ENCODE results near the gene ZFAND6. TPM values are rescaled to one million over a fixed set of nuclear protein-coding genes. Genes with fewer than 3 reads are reported as not detected.
"Not testable (repeated sequence)": the region's sequence is repeated elsewhere in the genome, so short reads cannot be mapped to it uniquely, and the experiment has no call there.

Gene ZFAND6
- total RNA-seq, 1 donor from 2014 or later = 73.1 TPM

- TF ChIP-seq CTCF (IDR thresholded peaks at IDR 0.05; ENCODE audit: unreplicated experiment) = no peak
- peaks cover 7% of the 10 kb centered on the region for H3K4me1 Mint-ChIP-seq (ENCODE audit: low read depth)
- H3K4me3 Mint-ChIP-seq (ENCODE audit: low read depth) = no peak overlapping the region
- no peaks in the 10 kb centered on the region for H3K27me3 Mint-ChIP-seq
- no peaks in the 10 kb centered on the region for H3K9me3 Mint-ChIP-seq (ENCODE audit: low read depth)
- DNase-seq (ENCODE audit: low spot score, unreplicated experiment) = no peak
- H3K27ac Mint-ChIP-seq = no peak overlapping the region
- no peaks in the 10 kb centered on the region for H3K36me3 Mint-ChIP-seq (ENCODE audit: insufficient read depth)
Observed at GRCh38 chr15:80115021-80115420, 55.5 kb downstream of the ZFAND6 start.

DNA sequence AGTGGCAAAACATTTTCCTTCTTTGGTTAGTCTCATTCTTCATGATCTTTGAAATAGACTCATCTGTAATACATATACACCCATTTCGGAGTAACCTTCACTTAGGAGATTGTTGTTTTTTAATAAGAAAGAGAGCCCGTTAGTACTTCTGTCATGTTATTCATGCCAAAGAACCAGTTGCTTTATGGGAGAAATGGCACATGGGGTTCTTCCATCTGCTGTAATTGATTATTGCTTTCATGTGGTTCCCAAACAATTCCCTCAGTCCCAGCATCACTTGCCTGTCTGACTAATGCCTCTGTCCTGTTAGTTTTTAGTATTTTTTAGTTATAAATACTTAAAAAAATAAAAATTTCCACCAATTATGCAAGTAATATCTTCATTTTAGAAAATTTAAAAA, 59.5 kb downstream of the ZFAND6 start:
- H3K27me3 Mint-ChIP-seq = no peaks in the 10 kb centered on the region
- no peak overlapping the region for H3K4me3 Mint-ChIP-seq (ENCODE audit: low read depth)
- TF ChIP-seq CTCF (IDR thresholded peaks at IDR 0.05; ENCODE audit: unreplicated experiment) = no peak
- no peaks in the 10 kb centered on the region for H3K9me3 Mint-ChIP-seq (ENCODE audit: low read depth)
- peaks cover 11% of the 10 kb centered on the region for H3K4me1 Mint-ChIP-seq (ENCODE audit: low read depth)
- H3K27ac Mint-ChIP-seq = no peak overlapping the region
- peaks cover 15% of the 10 kb centered on the region for H3K36me3 Mint-ChIP-seq (ENCODE audit: insufficient read depth)
- no peak for DNase-seq (ENCODE audit: low spot score, unreplicated experiment)

DNA sequence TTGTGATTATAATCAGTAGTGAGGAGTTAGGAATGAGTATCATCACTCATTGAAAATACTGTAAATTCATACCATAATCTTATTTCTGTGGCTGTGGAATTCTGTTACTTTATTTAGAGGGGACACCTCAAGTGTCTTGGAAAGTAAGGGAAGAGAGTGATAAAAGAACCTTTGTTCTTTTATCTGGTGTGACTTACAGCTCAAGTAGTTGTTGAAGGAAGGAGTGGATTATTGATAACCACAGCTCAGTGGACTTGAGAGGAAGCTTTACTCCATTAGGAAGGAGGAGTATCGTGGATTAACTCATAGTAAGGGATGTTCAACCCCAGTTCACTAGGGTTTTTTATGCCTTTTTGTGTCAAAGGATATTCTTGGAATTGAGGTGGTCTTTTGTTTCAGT, 61.2 kb downstream of the ZFAND6 start:
- Mint-ChIP-seq H3K4me3 (ENCODE audit: low read depth) (no peak overlapping the region), H3K27ac (no peak overlapping the region), H3K9me3 (ENCODE audit: low read depth) (no peaks in the 10 kb centered on the region), H3K4me1 (ENCODE audit: low read depth) (peaks cover 7% of the 10 kb centered on the region), H3K36me3 (ENCODE audit: insufficient read depth) (peaks cover 16% of the 10 kb centered on the region), H3K27me3 (no peaks in the 10 kb centered on the region)
- no peak for TF ChIP-seq CTCF (IDR thresholded peaks at IDR 0.05; ENCODE audit: unreplicated experiment)
- no peak for DNase-seq (ENCODE audit: low spot score, unreplicated experiment)

- H3K4me3 Mint-ChIP-seq (ENCODE audit: low read depth) = no peak overlapping the region
- no peak for DNase-seq (ENCODE audit: low spot score, unreplicated experiment)
Observed at GRCh38 chr15:80121546-80121945, 62.1 kb downstream of the ZFAND6 start.

GRCh38 chr15:80123034-80123433, 63.6 kb downstream of the ZFAND6 start:
- Mint-ChIP-seq H3K9me3 (ENCODE audit: low read depth) (no peaks in the 10 kb centered on the region), H3K27me3 (no peaks in the 10 kb centered on the region), H3K36me3 (ENCODE audit: insufficient read depth) (peaks cover 25% of the 10 kb centered on the region), H3K4me3 (ENCODE audit: low read depth) (no peak overlapping the region), H3K4me1 (ENCODE audit: low read depth) (peaks cover 7% of the 10 kb centered on the region), H3K27ac (no peak overlapping the region)
- no peak for DNase-seq (ENCODE audit: low spot score, unreplicated experiment)
- TF ChIP-seq CTCF (IDR thresholded peaks at IDR 0.05; ENCODE audit: unreplicated experiment) = no peak

More at GRCh38 chr15:80121546-80121945, 62.1 kb downstream of the ZFAND6 start:
- Mint-ChIP-seq H3K27ac (no peak overlapping the region), H3K36me3 (ENCODE audit: insufficient read depth) (peaks cover 24% of the 10 kb centered on the region), H3K9me3 (ENCODE audit: low read depth) (no peaks in the 10 kb centered on the region), H3K27me3 (no peaks in the 10 kb centered on the region), H3K4me1 (ENCODE audit: low read depth) (peaks cover 7% of the 10 kb centered on the region)
- TF ChIP-seq CTCF (IDR thresholded peaks at IDR 0.05; ENCODE audit: unreplicated experiment) = no peak

GRCh38 chr15:80127253-80127652, 67.8 kb downstream of the ZFAND6 start:
- H3K27ac Mint-ChIP-seq; DNase-seq (ENCODE audit: low spot score, unreplicated experiment); H3K4me3 Mint-ChIP-seq (ENCODE audit: low read depth); H3K9me3 Mint-ChIP-seq (ENCODE audit: low read depth); H3K27me3 Mint-ChIP-seq; H3K4me1 Mint-ChIP-seq (ENCODE audit: low read depth): not testable (repeated sequence)
- H3K36me3 Mint-ChIP-seq (ENCODE audit: insufficient read depth) = peaks cover 31% of the 10 kb centered on the region
